NB4 (cell line): ENCODE results near the gene IRX2.

ENCODE experiments used
- DNase-seq: peaks from one replicate; pipeline ENCODE4 v3.0.0; 2010; ENCODE audit warnings: low read depth
- H3K4me3 ChIP-seq: one replicate; pipeline ENCODE4 v1.5.1; 2011; ENCODE audit warnings: mild to moderate bottlenecking, low read depth, low read length, moderate library complexity
- CTCF ChIP-seq: IDR thresholded peaks from one replicate; pipeline ENCODE4 v1.5.1; 2012; ENCODE audit warnings: low read depth, low read length
- MYC ChIP-seq: IDR thresholded peaks from 2 replicates; pipeline ENCODE4 v1.6.1; 2011; ENCODE audit warnings: low read depth, low read length
- POLR2A ChIP-seq: IDR thresholded peaks from 2 replicates; pipeline ENCODE4 v1.6.1; 2011; ENCODE audit warnings: mild to moderate bottlenecking; ENCODE audit not compliant: insufficient read length; ENCODE audit errors: extremely low read depth
- TF ChIP-seq, protein P1 (sequence below): IDR thresholded peaks from 2 replicates; pipeline ENCODE4 v1.6.1; 2011; ENCODE audit warnings: low read depth, low read length

Gene IRX2

DNA sequence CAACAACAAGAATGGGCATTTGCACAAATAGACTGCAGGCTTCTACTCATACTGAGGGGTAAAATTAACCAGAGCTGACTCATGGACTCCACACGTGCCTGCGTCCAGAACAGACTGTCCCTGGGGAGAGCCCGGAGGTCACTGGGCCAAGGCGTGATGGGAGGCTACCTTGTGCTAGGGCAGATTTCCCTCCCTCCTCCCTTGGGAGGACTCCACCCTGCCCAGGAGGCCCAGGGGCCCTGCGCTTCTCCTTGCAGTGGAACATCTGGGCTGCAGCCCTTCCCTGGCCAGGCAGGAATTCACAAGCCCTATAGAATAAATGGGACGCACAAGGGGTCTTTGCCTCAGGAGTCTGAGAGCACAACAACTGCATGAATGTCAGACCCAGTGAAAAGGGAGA, 35.6 kb downstream of the IRX2 start:
- no peak for DNase-seq

DNA sequence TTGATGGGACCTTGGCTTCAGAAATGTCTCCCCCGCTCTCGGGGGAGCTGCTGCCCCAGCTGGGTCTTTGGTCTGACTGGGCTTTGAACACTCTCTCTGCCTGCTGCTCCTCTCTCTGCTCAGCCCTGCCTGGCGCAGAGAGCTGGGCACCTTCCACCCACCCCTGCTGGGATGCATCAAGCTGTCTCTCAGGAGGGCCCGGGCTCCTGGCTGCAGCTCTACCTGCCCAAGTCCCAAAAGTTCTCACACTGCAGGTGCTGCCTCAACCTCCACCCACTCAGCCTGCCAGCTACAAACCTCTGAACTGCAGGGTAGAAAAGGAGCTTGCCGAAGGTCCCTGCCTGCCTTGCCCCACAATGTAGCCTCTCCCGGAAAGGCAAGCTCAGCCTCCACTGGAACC, 36.7 kb downstream of the IRX2 start:
- no peak for DNase-seq
- H3K4me3 ChIP-seq, result no peak overlapping the region
- TF ChIP-seq, protein P1, sequence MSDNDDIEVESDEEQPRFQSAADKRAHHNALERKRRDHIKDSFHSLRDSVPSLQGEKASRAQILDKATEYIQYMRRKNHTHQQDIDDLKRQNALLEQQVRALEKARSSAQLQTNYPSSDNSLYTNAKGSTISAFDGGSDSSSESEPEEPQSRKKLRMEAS, result no peak
- no peak for TF ChIP-seq CTCF

More for the DNA sequence above, 35.6 kb downstream of the IRX2 start:
- TF ChIP-seq CTCF, result no peak
- no peak for TF ChIP-seq MYC
- TF ChIP-seq, protein P1, result no peak
- TF ChIP-seq POLR2A, result no peak
- no peak overlapping the region for H3K4me3 ChIP-seq

DNA sequence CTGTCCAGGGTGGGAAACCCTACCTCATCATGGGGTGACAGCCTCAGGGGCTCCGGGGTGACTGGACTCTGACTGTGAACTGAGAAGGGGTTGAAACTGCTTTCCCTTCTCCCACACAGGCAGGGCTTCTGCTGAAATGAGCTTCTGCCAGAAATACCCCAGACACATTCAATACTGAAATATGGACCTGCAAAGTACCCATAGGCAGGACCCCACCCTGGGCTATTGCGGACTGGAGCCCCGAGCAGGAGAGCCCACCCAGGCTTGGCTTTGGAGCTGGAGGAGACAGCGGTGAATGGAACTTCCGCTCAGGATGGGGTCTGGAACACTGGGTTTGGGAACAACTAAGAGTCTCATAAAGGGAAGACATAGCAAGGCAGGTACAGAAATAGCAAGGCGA, 37.5 kb downstream of the IRX2 start:
- TF ChIP-seq CTCF (no peak), POLR2A (no peak), MYC (no peak)
- TF ChIP-seq, protein P1, result no peak
- no peak overlapping the region for H3K4me3 ChIP-seq

GRCh38 chr5:2711446-2712425, 39.7 kb downstream of the IRX2 start:
- TF ChIP-seq MYC (no peak), POLR2A (no peak)
- TF ChIP-seq, protein P1, result no peak
- no peak overlapping the region for H3K4me3 ChIP-seq
- DNase-seq, result no peak

More for the DNA sequence above, 37.5 kb downstream of the IRX2 start:
- no peak for DNase-seq

- H3K4me3 ChIP-seq, result no peak overlapping the region
- DNase-seq, result peak; percentile 9
- peak; percentile 23 for TF ChIP-seq CTCF
- no peak for TF ChIP-seq MYC
Measured at GRCh38 chr5:2710910-2711309, 40.6 kb downstream of the IRX2 start.

DNA sequence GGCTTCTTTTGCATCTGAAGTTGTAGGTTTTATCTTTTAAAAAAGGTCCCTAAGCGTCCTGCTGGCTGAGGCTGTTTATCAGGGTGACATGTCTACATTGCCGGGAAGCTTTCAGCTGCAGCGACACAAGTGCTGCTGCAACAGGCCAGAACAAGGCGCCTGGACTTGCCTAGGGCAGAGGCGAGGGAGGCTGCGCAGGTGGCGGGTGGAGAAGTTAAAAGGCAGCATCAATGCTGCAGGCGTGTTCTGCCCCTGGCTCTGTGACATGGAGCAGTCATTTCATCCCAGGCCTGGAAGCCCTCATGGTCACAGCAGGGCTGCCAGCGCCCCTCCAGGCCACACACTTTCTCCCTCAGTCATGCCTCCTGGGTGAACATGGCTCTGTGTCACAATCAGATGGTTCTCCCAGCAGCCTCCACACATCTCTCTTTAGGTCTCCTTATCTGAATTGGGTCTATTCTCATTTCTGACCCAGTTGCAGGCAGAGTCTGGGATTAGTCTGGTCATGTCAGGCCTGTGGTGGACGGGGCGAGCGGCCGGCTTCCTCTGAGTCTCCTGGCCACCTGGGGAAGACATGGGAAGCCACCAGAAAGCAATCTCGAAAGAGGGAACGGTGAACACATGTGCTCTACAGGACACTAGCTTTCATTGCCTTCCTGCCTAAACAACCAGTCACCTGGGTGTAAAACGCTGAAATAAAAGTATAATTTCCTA, 41.3 kb downstream of the IRX2 start:
- no peak for TF ChIP-seq POLR2A
- TF ChIP-seq, protein P1, result no peak
- no peak for TF ChIP-seq MYC
- no peak for TF ChIP-seq CTCF
- H3K4me3 ChIP-seq, result no peak overlapping the region
- DNase-seq, result no peak
